SK-N-MC (cell line): ENCODE results near the gene IL12RB2.
"Not testable (repeated sequence)": the region's sequence is repeated elsewhere in the genome, so short reads cannot be mapped to it uniquely, and the experiment has no call there.

ENCODE experiments used
- DNase-seq: peaks from one replicate; pipeline ENCODE4 v3.0.0-alpha.2; 2011; ENCODE audit warnings: low read depth, low spot score
- H3K27ac ChIP-seq: fragments of 200-600 bp; sonication (generic); 2 replicates; pipeline ENCODE4 v1.5.1; 2016; ENCODE audit warnings: mixed run types
- H3K36me3 ChIP-seq: fragments of 200-600 bp; sonication (generic); 2 replicates; pipeline ENCODE4 v1.6.1; 2017; ENCODE audit warnings: antibody characterized with exemption, low read length, mixed read lengths; ENCODE audit not compliant: insufficient read depth
- H3K4me3 ChIP-seq: fragments of 200-600 bp; sonication (generic); 2 replicates; pipeline ENCODE4 v1.5.1; 2016
- H3K9ac ChIP-seq: fragments of 200-600 bp; sonication (generic); 2 replicates; pipeline ENCODE4 v1.8.0; 2017; ENCODE audit warnings: mixed run types, mixed read lengths; ENCODE audit not compliant: insufficient read length
- H3K9me3 ChIP-seq: fragments of 200-600 bp; sonication (generic); 2 replicates; pipeline ENCODE4 v1.6.1; 2017; ENCODE audit warnings: low read depth, mild to moderate bottlenecking, antibody characterized with exemption, low read length, moderate library complexity, mixed read lengths
- EZH2 ChIP-seq: fragments of 200-600 bp; sonication (generic); IDR thresholded peaks from one replicate; pipeline ENCODE4 v1.6.1; 2017; ENCODE audit warnings: antibody characterized with exemption
- FOXP2 ChIP-seq: optimal IDR thresholded peaks from 2 replicates; pipeline ENCODE3; 2011; ENCODE audit warnings: mild to moderate bottlenecking, moderate library complexity; ENCODE audit not compliant: insufficient read depth; ENCODE audit errors: extremely low read length, control extremely low read depth
- POLR2AphosphoS5 ChIP-seq: IDR thresholded peaks from 2 replicates; pipeline ENCODE4 v1.6.1; 2012; ENCODE audit warnings: mild to moderate bottlenecking, low read depth, low read length, borderline replicate concordance

Gene IL12RB2

DNA sequence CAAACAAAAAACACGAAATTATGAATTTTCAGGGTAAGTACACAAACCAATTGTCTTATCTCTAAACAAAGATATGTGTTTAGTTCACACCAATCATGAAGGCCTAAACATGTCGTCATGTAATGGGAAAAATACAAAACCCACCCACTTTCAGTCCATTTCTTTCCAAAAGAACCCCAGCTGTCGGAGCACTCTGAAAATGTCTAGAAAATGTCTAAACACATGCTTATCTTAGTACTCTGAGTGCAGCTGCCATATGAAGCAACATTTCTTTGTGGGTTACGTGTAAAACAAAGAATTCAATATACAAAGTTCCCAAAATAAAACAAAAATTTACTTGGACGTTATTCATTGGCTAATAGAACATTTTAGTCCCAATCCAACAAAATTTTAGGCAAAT lies 99.8 kb downstream of the IL12RB2 start:
- Histone ChIP-seq H3K9me3 (no peaks in the 10 kb centered on the region), H3K9ac (no peak overlapping the region), H3K27ac (0 out of 2 replicates have a peak overlapping the region, but pooled peaks have one; percentile 67), H3K4me3 (no peak overlapping the region), H3K36me3 (peaks cover 72% of the 10 kb centered on the region)
- DNase-seq = no peak
- TF ChIP-seq POLR2AphosphoS5 (no peak), EZH2 (no peak), FOXP2 (no peak)

DNA sequence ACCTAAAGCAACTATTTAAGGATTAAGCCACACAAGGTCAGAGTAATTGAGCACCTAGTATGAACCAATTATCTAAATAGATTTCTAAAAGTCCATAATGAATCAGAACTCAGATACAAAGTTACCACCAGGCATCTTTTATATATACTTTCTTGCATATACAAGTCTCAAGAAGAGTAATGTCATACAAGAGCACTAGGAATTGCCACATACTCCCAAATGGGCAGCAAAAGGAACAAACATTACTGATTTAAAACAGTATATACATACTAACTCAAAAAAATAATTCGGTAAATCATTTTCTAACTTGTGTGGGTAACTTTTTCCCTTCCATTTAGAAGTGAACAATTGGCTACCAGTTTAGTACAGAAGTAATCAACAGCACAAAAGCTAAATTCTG lies 100.5 kb downstream of the IL12RB2 start:
- no peak for DNase-seq
- no peak overlapping the region for H3K4me3 ChIP-seq
- H3K36me3 ChIP-seq = peaks cover 78% of the 10 kb centered on the region
- H3K27ac ChIP-seq = peak overlapping the region; percentile 67; the same call in 1 of the 2 replicates
- TF ChIP-seq FOXP2 (no peak), EZH2 (no peak), POLR2AphosphoS5 (no peak)
- no peaks in the 10 kb centered on the region for H3K9me3 ChIP-seq
- no peak overlapping the region for H3K9ac ChIP-seq

DNA sequence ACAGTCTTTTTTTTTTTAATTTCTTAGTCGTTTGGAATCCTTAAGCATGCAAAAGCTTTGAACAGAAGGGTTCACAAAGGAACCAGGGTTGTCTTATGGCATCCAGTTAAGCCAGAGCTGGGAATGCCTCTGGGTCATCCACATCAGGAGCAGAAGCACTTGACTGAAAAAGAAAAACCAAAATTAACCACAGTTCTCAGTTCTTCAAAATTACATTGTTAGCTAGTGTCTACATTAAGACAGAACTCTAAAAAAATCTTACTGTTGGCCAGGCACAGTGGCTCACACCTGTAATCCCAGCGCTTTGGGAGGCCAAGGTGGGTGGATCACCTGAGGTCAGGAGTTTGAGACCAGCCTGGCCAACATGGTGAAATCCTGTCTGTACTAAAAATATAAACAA lies 105.4 kb downstream of the IL12RB2 start:
- H3K27ac ChIP-seq, H3K9me3 ChIP-seq, DNase-seq, H3K4me3 ChIP-seq, H3K9ac ChIP-seq: not testable (repeated sequence)
- peaks cover 98% of the 10 kb centered on the region for H3K36me3 ChIP-seq

DNA sequence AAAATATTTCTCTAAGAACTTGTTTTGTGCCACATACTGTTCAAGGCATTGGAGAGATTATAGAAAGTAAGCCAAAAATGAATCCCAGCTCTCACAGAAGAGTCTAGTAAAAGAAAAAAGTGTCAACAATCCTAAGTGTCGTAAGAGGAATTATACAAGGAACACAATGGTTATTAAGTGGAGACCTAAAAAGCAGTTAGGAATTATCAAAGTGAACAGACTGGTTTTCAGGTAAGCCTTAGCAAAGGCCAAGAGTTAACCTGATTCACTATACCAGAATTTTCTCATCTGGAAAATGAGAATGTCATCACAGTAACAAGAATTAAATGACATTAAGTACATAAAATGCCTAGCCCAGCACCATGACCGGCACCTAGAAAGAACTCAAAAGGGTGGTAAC lies 106.9 kb downstream of the IL12RB2 start:
- Histone ChIP-seq H3K27ac (no peak overlapping the region), H3K36me3 (peaks cover 98% of the 10 kb centered on the region), H3K9me3 (no peaks in the 10 kb centered on the region), H3K4me3 (no peak overlapping the region), H3K9ac (no peak overlapping the region)
- DNase-seq = no peak
- no peak for TF ChIP-seq FOXP2

DNA sequence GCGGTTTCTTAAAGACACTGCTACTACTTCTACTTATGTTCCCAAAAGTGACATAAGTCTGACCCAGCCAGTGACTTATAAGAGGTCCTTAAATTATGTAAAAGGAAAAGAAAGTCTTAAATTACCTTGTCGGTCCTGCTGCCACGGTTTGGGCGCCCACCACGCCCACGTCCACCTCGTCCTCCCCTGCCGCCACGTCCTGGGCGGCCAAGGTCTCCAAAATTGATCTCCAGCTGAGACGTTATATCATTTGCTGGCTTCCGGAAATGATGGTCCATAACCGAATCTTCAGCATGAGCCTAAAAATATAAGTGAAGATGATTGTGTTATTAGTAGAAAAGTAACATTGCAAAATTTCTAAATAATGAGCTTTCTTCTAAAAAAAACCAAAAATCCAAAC lies 107.4 kb downstream of the IL12RB2 start:
- TF ChIP-seq EZH2 (no peak), FOXP2 (no peak), POLR2AphosphoS5 (no peak)
- H3K9ac ChIP-seq = no peak overlapping the region
- H3K4me3 ChIP-seq = no peak overlapping the region
- H3K27ac ChIP-seq = no peak overlapping the region
- H3K36me3 ChIP-seq = peaks cover 98% of the 10 kb centered on the region
- no peak for DNase-seq
- no peaks in the 10 kb centered on the region for H3K9me3 ChIP-seq

DNA sequence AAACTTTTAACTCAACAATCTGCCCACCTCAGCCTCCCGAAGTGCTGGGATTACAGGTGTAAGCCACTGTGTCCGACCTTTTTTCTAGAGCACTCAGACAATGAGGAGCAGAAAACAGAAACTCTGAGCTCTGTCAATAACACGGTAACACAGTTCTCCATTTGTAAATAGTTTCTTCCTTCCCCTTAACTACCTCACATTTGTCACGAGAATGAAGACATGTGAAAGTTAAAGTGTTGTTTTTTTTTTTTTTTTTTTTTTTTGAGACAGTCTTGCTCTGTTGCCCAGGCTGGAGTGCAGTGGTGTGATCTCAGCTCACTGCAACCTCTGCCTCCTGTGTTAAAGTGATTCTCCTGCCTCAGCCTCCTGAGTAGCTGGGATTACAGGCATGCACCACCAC lies 110.1 kb downstream of the IL12RB2 start:
- H3K36me3 ChIP-seq = peaks cover 99% of the 10 kb centered on the region
- DNase-seq, H3K9ac ChIP-seq, H3K9me3 ChIP-seq, H3K4me3 ChIP-seq, H3K27ac ChIP-seq: not testable (repeated sequence)

DNA sequence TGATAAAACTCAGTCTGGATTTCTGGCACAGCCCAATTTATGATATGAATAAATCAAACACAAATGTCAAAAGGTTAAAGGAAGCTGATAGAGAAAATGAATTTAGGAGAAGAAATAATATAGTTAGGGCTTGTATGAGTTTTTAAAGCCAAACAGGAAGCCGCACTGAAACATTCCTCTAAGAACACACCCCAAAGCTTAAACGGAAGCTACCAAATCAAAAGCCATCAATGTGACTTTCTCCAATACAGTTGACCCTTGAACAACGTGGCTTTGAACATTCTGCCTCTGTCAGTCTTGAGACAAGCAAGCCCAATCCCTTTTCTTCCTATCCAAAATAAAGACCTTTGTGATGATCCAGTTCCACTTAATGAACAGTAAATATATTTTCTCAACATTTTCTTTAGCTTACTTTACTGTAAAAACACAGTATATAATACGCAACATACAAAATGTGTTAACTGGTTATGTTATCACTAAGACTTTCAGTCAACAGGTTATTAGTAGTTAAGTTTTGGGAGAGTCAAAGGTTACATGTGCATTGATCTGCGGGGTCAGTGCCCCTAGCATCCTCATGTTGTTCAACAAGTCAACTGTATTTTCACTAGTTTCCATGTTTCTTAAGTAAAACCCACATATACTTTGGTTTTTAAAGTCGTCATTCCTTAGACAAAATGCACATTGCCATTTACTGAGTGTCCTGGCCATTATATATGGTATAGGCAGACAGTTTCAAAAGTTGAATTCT lies 111.3 kb downstream of the IL12RB2 start:
- Histone ChIP-seq H3K36me3 (peaks cover 99% of the 10 kb centered on the region), H3K27ac (0 out of 2 replicates have a peak overlapping the region, but pooled peaks have one; percentile 22), H3K9me3 (no peaks in the 10 kb centered on the region), H3K4me3 (no peak overlapping the region), H3K9ac (no peak overlapping the region)
- DNase-seq = no peak
- TF ChIP-seq EZH2 (no peak), POLR2AphosphoS5 (no peak), FOXP2 (no peak)

DNA sequence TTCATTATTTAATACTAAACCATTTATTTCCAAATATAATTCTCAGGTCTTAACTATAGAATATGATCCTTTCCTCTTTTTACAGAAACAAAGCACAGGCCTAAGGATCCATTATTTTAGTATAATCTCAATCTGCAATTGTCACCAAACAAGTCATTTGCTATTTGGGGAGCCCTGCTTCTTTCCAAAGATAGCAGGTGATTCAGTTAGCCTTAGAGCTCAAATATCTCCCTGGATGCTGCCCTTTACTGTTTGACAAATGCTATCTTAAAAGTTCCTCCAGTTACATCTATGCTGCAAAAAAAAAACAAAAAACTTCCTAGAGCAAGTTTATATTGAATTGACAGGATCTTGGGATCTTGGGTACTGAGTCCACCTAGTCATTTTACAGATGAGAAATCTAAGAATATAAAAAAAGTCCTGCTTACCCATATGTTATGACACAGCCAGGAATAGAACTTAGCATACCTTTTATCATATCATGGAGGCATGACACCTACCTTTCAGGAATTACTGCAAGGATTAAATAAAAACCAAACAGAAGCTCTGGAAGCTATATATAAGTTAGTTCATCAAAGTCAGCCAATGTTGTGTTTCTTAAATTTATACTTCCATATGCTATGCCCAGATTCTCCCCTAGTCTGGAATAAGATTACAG lies 113.3 kb downstream of the IL12RB2 start:
- Histone ChIP-seq H3K9me3 (no peaks in the 10 kb centered on the region), H3K4me3 (no peak overlapping the region), H3K27ac (no peak overlapping the region), H3K36me3 (peaks cover 99% of the 10 kb centered on the region), H3K9ac (no peak overlapping the region)
- no peak for DNase-seq
- no peak for TF ChIP-seq POLR2AphosphoS5
- no peak for TF ChIP-seq EZH2
- TF ChIP-seq FOXP2 = no peak

DNA sequence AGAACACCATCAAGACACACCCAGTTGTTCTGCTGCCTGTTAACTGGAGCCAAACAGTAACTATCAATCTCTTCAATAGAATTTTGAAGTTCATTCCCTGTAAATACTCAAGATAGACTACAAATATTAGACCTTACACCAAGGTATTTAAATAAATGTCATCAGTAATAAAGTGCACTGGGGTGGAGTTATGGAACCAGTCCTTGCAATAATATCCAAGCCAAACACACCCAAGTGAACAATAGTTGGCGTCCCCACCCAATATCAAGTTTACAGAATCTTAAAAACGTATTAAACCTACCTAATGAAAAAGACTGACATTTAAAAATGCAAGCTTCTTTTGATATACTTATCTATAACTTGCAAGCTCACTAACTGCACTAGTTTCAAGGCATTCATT lies 119.8 kb downstream of the IL12RB2 start:
- H3K36me3 ChIP-seq = peaks cover 72% of the 10 kb centered on the region
- TF ChIP-seq EZH2 = no peak
- TF ChIP-seq FOXP2 = no peak
- TF ChIP-seq POLR2AphosphoS5 = no peak
- no peak overlapping the region for H3K27ac ChIP-seq
- peak overlapping the region; percentile 99 for H3K4me3 ChIP-seq
- DNase-seq = no peak
- H3K9ac ChIP-seq = peak overlapping the region; percentile 98
- H3K9me3 ChIP-seq = no peaks in the 10 kb centered on the region

DNA sequence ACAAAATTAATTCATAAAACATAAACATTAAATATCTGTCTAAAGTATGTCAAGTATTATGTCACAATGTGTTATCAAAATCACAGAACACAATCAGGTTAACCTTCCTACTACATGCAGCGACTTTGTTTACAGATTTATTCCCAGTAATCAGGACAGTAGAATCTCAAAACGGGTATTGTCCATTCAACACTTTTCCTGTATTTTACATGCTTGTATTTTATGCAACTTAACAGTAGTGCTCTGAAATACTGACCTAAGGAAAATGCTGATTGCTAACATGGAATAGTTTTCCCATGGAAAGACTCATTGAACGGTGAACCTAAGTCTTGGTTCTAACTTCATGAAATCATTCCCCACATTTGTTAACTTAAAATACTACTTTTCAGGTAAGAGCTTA lies 120.3 kb downstream of the IL12RB2 start:
- Histone ChIP-seq H3K36me3 (peaks cover 67% of the 10 kb centered on the region), H3K9me3 (no peaks in the 10 kb centered on the region), H3K27ac (no peak overlapping the region), H3K4me3 (peak overlapping the region; percentile 99), H3K9ac (peak overlapping the region; percentile 98)
- TF ChIP-seq EZH2 = no peak
- TF ChIP-seq FOXP2 = no peak
- no peak for TF ChIP-seq POLR2AphosphoS5
- no peak for DNase-seq
